ENCODE measurements around the gene CRYBB1.

Gene CRYBB1

DNA sequence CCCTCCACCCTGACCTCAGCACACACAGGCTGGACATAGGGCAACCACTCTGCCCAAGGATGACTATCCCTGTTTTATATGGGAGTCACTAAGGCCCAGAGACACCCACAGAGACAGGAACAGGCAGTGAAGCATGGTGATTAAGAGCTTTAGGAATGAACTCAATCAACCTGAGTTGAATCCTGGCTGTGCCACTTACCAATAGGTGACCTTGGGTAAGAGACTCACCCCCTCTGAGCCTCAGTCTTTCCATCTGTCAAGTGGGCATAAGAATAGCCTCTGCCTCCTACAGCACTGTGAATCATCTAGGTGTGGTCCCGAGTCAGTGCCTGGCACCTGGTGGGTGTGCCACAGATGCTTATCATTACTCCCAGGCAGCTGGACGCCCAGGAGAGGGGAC is 6.8 kb downstream of the CRYBB1 start:
- no peak overlapping the region for H3K4me3 ChIP-seq (ENCODE audit: low read length)
- DNase-seq (ENCODE audit: low read depth, low spot score), result no peak

DNA sequence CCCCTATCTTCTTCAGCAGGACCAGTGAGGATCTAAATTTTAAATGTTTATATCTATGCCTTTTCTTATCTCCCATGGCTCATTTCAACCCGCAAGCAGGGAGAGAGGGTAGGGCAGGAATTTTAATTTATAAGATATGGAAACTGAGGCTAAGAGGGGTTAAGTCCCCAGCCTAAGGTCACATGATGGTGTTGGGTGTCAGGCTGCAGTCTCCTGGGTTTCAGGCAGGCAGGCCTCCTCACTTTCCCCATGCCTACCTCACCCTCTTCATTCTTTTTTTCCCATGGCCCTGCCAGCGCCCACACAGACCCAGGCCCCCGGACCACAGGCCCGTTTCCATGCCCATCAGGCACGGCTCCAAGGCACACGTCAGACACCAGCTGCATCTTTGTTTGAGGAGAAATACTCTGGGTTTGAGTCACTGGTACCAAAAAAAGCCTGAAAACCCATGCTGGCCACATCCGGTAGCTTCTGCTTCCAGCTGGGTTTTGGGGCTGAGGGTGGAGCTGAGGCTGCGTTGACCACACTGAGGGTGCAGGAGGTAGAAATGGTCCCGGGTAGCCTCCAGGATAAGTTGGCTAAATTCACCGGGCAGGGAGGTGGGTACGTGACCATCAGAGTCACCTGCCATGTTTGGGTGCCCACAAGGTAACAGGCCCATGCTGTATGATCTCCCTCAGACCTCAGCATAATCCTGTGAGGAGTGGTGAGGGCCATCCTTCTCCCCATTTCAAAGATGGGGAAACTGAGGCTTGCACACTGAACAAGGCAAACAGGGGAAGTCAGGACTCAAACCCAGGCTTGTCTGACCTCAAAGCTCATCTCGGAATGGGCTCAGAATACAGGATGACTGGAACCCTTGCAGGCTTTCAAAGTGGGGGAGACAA is 7.5 kb downstream of the CRYBB1 start:
- H3K4me3 ChIP-seq (ENCODE audit: low read length), result no peak overlapping the region
- DNase-seq (ENCODE audit: low read depth, low spot score), result peak; percentile 69

DNA sequence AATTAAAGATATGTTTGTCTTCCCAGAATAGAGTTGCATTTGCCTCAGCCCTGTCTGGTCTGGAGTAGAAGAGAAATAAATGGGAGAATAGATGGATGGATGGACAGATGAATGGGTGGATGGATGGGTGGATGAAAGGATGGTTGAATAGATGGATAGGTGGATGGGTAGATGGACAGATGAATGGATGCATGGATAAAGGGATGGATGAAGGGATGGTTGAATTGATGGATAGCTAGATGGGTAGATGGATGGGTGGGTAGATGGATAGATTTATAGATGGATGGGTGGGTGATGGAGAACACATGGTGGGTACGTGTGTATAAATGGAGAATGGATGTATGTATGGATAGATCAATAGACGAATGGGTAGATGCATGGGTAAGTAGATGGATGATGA is 8.5 kb downstream of the CRYBB1 start:
- no peak overlapping the region for H3K4me3 ChIP-seq (ENCODE audit: low read length)
- DNase-seq (ENCODE audit: low read depth, low spot score), result no peak

DNA sequence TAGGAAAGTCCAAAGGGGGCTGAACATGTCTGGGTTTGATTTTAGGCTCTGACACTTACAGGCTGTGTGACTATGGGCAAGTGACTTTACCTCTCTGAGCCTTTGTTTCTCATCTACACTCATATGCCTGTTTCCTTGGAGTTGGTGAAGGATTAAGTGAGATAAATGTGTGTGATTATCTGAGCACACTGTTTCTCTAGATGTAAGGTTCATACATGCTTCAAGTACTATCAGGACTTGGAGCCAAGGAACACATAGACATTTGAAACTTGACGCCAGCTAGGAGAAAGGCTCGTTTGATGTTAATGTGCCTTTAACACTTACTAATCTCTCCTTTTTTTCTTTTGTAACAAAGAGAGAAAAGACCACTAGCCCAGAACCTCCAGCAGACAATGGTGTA is 9.7 kb downstream of the CRYBB1 start:
- DNase-seq (ENCODE audit: low read depth, low spot score), result no peak
- H3K4me3 ChIP-seq (ENCODE audit: low read length), result no peak overlapping the region

DNA sequence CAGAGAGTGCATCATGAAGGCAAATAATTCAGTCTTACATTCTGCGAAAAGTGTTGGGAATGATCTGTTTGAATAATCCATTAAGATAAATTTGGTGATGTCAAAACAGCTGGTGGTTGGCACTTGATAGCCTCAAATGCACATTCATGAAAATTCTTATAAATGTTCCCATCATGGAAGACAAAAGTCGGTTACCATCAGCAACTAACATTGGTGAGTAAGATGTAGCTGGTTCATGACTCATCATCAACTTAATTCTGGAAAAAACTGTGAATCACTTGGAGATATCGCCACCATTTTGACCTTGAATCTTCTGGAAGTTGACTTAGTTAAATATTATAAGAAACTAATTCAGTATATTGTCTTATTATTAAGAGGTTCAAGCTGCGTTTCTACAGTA is 11.2 kb downstream of the CRYBB1 start:
- no peak for DNase-seq (ENCODE audit: low read depth, low spot score)

DNA sequence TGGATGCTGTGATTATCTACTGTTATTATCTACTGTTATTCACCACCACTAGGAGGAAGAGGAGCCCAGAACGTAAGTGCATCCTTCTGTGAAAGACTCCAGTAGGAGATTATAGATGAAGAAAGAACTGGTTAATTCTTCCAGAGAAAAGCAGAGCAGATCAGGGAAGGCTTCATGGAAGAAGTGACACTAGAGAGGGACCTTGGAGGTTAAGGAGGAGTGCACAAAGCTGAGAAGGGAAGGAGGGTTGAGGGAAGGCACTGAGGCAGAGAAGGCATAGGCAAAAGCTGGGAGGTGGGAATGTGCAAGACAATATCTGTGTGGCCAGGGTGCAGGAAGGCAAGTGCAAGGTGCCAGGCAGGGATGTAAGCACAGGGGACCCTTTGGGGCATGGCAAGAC is 13.5 kb downstream of the CRYBB1 start:
- no peak for DNase-seq (ENCODE audit: low read depth, low spot score)
- H3K4me3 ChIP-seq (ENCODE audit: low read length), result no peak overlapping the region

More for the DNA sequence above, 11.2 kb downstream of the CRYBB1 start:
- no peak overlapping the region for H3K4me3 ChIP-seq (ENCODE audit: low read length)

DNA sequence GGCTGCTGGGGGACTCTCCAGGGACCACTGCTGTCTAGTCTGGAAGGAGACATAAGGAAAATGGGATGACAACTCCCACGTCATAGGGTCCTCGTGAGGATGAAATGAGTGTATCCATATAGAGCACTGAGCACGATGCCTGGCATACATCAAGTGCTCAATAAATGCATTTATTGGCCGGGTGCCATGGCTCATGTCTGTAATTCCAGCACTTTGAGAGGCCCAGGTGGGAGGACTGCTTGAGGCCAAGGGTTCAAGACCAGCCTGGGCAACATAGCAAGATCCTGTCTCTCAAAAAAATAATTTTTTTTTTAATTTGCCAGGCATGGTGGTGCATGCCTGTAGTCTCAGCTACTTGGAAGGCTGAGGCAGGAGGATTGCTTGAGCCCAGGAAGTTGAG is 15.7 kb downstream of the CRYBB1 start:
- no peak overlapping the region for H3K4me3 ChIP-seq (ENCODE audit: low read length)
- DNase-seq (ENCODE audit: low read depth, low spot score), result no peak

DNA sequence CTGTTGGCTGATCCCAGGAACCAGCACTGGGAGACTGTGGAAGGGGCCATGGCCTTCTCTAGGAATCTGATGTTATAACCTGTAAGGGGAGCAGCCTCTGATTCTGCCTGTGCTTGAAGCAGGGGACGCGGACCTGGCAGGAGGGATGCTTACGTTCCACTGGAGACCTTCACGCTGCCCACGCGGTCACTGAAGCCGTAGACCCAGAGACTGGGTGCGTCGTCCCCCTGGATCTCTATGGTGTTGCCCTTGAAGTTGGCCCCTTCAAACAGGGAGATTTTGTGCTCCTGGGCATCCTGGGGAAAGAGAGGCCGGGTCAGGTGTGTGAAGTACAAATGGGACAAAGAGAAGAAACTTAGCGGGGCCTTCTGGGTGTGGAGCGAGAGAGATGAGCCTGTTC is 16.1 kb downstream of the CRYBB1 start:
- DNase-seq (ENCODE audit: low read depth, low spot score), result no peak
- no peak overlapping the region for H3K4me3 ChIP-seq (ENCODE audit: low read length)

DNA sequence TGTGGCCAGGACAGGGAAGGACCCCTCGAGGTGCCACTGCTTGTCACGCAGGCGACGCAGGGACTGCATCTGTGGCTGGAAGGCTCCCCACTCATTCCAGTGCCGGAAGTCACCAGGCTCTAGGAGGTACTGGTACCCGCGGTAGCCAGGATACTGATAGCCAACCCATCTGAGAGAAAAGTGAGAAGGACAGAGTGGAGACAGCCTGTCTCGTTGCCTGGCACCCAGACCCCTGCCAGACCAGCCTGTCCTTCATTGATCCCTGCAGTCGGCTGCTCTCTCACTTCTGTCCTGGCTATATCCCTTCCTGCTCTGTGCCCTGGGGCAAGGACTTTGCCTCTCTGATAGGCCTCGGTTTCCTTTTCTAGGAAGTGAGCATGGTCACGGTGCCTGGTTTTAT is 18.3 kb downstream of the CRYBB1 start:
- no peak overlapping the region for H3K4me3 ChIP-seq (ENCODE audit: low read length)
- DNase-seq (ENCODE audit: low read depth, low spot score), result no peak

DNA sequence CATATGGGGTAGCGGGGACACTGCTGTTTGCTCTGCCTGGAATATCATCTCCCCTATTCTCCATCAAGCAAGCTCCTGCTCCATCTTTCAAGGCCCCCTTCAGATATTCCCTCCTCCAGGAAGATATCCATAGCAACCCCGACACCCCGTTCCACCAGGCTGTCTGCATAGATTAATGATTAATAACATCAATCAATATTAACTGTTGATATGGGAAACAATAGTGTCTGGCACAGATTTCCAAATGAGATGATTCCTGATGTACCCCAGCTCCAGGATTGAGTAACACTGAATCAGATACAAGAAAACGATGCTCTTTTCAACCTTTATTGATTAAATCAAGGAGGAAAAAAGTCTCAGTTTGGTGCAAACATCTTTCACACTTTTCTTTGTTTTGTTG is 20.3 kb downstream of the CRYBB1 start:
- DNase-seq (ENCODE audit: low read depth, low spot score), result no peak
- no peak overlapping the region for H3K4me3 ChIP-seq (ENCODE audit: low read length)

DNA sequence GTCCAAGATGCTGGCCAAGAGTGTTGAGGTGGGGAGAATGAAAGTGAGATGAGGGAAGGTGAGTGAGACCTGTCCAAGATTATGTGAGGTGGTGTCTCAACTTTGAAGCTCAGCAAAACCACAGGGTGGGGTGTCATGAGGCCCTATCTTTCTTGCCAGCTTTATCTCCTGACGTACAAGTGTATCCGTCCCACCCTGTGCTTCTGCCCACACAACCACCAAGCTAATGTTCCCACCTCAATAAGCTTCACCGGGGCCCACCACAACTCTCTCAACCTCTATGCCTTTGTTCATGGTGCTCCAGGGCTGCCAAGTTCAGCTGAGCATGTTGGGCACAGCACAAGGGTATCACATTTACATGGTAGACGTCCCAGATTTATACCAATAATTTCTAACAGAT is 20.8 kb downstream of the CRYBB1 start:
- peak; percentile 95 for DNase-seq (ENCODE audit: low read depth, low spot score)
- H3K4me3 ChIP-seq (ENCODE audit: low read length), result no peak overlapping the region

DNA sequence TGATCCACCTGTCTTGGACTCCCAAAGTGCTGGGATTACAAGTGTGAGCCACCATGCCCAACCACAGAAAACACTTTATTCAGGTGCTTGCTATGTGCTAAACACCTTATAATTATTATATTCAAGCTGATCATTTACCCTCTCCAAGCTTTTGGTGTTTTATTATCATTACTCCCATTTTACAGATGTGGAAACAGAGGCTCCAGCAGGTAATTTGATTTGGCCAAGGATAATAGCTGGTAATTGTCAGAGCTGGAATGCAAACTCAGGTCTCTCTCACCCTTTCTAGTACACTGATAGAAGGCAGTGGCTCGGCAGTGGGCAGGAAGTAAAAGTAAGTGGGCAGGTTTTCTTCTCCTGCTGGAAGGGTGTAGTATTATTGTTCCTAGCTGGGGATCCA is 24.1 kb downstream of the CRYBB1 start:
- H3K4me3 ChIP-seq (ENCODE audit: low read length), result no peak overlapping the region
- no peak for DNase-seq (ENCODE audit: low read depth, low spot score)

DNA sequence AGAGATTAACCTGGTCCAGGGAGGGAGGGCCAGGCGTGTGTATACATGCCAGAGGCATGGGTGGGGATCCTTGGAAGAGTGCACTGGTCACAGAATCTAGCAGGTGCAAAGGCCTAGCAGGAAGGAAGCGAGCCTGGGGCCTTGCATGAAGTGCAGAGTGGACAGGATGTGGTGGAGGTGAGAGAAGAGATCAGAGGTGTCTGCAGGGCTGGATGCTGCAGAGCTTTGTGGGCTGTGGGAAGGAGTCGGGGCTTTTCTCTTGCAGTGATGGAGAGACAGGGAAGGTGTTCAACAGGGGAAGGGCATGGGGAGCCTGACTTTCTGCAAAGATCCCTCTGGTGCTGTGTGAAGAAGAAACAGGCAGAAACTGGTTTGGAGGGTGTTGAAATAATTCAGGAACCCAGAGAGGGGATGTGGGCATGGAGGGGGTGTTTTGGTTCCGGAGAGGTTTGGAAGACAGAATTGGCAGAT is 25.4 kb downstream of the CRYBB1 start:
- H3K4me3 ChIP-seq (ENCODE audit: low read length), result no peak overlapping the region
- peak; percentile 73 for DNase-seq (ENCODE audit: low read depth, low spot score)

DNA sequence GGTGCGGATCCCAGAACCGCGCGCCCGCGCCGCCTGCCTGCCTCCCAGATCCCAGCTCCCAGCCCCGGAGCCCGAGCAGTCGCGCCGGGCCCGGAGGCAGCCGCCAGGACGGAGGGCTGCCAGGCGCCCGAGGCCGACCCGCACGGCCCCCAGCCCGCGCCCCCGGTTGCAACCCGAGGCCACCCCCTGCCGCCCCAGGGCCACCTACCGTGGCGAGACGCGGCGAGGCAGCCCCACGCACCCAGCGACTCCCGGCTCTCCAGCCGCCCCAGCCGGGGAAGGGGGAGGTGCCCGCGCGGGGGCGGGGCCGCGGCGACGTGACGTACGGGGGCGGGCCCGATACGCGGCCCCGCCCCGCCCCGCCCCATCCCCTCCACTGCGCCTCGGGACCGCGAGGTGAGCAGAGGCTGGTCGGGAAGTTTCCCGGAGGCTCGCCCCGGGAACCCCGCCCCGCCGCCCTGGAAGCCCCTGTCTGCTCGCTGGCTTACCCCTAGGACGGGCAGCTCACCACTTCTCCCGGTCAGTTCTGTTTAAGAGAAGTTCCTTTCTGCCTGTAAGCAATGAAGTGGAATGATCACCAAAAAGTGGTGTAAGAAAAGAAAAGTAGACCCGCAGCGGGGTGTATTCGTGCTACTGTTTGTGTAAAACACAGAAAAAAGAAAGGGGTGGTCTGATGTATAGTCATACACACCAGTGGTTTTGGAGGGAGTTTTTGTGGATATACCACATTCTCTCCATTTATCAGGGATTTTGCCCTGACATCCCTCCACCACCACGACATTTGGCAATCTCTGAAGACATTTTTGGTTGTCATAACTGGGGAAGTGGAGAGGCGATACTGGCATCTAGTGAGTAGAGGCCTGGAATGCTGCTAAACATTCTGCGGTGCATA is 27.7 kb downstream of the CRYBB1 start, which contains the start of gene TPST2:
TSS of gene TPST2 (minus strand) at position 288 of the 892 bp plus-strand sequence. CDS start 48,502 bp downstream, outside the sequence.
- DNase-seq (ENCODE audit: low read depth, low spot score), result peak; percentile 51
- peak within 1 kb of the TSS; percentile 57 for H3K4me3 ChIP-seq (ENCODE audit: low read length)

DNA sequence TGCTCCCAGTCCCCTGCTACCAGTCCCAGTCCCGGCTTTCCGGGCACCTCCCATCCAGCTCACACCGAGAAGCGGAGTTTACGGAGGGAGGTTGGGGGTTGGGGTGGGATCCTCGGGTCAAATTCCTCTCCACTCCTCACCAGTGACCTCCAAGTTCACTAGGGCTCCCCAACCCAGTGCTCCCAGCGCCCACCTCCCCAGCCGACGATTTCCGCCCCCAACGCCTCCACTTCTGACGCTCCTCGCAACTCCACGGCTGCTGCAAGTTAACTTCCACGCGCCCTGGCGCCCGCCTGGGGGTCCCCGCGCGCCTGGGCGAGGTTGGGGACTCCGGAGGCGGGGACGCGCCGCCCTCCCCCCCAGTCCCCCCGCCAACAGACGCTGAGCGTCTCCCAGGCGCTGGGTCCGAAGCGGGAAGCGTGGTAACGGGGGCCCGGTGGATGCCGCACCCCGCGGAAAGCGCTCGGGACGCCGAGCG is 28.4 kb downstream of the CRYBB1 start:
- H3K4me3 ChIP-seq (ENCODE audit: low read length), result peak overlapping the region; percentile 57
- no peak for DNase-seq (ENCODE audit: low read depth, low spot score)

DNA sequence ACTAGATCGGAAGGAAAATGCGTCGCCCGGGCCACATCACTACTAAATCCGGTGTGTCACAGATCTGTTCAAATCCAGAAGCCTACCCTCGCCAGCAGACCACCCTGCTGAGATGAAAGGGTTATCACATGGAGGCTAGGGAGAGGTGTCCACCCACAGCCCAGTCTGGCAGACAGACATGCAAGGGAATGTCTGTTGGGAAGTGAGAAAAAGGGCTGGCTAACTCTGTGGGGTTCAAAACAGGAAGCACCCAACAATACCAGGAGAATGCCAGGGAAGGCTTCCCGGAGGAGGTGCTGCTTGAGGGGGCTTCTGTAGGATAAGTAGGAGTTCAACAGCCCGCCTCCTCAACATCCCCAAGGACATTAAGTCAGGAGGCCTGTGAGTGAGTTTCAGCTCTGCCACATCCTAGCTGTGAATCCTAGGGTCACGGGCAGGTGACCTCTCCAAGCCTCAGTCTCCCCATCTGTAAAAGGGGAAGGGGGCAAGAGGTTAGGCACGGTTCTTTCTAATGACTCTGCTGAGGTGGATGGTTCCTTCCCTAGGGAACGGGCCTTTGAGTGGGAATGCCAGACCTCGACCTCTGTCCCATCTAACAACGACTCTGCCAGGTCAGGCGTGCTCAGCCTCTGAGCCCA is 29.0 kb downstream of the CRYBB1 start:
- H3K4me3 ChIP-seq (ENCODE audit: low read length), result peak overlapping the region; percentile 57
- DNase-seq (ENCODE audit: low read depth, low spot score), result no peak

DNA sequence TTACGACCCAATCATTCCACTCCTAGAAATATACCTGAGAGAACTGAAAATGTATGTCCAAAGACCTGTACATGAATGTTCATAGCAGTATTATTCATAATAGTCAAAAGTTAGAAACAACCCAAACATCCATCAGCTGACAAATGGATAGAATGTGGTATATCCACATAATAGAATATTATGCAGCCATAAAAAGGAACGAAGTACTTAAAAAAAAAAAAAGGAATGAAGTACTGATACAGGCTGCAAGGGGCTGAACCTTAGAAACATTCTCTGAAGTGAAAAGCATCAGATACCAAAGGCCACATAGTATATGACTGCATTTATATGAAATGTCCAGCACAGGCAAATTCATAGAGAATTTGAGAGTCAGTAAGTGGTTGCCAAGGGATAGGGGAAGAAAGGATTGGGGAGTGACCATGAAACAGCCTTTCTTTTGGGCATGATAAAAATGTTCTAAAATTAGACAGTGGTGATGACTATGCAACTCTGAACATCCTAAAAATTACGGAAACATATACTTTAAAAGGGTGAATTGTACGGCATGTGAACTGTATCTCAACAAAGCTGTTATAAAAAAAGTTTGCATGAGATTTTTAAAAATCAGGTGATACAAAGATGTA is 29.7 kb downstream of the CRYBB1 start:
- H3K4me3 ChIP-seq (ENCODE audit: low read length), result no peak overlapping the region
- DNase-seq (ENCODE audit: low read depth, low spot score), result no peak

DNA sequence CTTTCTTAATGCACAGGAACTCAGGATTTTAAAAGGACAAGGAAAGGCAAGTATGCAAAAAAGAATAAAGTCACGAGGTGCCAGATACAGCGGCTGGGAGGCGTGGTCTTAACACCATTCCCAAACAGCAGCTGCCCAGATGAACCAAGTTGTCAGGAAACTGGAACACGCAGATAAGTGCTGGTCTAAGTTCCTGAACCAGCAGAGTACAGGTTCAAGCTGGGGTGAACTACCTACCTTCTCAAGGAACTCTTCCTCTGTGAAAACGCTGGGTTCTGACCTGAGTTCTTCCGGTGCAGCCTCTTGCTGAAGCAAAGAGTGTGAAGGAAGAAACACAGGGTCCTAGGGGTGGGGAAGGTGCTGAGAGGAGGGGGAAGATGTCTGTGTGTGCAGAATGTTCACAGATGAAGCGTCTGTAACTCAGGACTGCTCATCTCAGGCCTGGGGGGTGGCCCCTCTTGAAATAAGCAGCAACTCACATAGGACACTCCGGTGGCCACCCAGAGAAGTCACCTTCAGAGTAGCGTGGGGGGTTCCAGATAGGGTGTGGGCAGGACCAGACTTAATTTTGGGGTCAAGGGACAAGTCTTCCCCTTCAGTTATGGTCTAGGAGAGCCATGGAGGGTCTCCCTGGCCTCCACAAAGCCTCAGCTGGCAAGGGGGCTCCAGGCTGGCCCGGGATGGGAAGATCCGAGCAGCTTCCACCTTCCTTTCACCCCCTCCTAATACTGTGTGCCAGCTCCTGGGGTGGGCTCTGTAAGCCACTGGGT is 31.1 kb downstream of the CRYBB1 start:
- no peak for DNase-seq (ENCODE audit: low read depth, low spot score)
- H3K4me3 ChIP-seq (ENCODE audit: low read length), result no peak overlapping the region
